Motor neuron (in vitro differentiated cells): ENCODE measurements around the gene NSUN7. TPM values are rescaled to one million over a fixed set of nuclear protein-coding genes. Genes with fewer than 3 reads are reported as not detected.

ENCODE experiments used
- ATAC-seq, 8 experiments: fragments of 200-7000 bp; cut with Tn5 transposase; replicated peaks in 6 of 8; 2 replicates each; pipeline ENCODE4 v1.8.0; 2021; ENCODE audit warnings: mild to moderate bottlenecking in 8 of 8, moderate library complexity in 8 of 8
- H3K27ac ChIP-seq, 2 donors: fragments of 250-450 bp; sonication (Bioruptor Pico); 2 replicates each; pipeline ENCODE4 v1.9.0; 2021; ENCODE audit warnings: antibody characterized with exemption in 2 of 2, mild to moderate bottlenecking in 2 of 2, moderate library complexity in 1 of 2
- H3K4me1 ChIP-seq, 2 donors: fragments of 250-450 bp; sonication (Bioruptor Pico); replicated peaks in 1 of 2; 2 replicates each; pipeline ENCODE4 v1.6.1; 2021; ENCODE audit warnings: antibody characterized with exemption in 2 of 2, mild to moderate bottlenecking in 2 of 2, moderate library complexity in 1 of 2
- H3K4me3 ChIP-seq, 5 donors: fragments of 250-450 bp; sonication (Bioruptor Pico); 2 replicates each; pipeline ENCODE4 v1.9.0; 2021; ENCODE audit warnings: antibody characterized with exemption in 5 of 5, mild to moderate bottlenecking in 5 of 5, moderate library complexity in 4 of 5
- WGBS, 10 experiments: fragments of 450-650 bp; shearing (Covaris generic); methylation state at CpG; one replicate each; pipeline ENCODE4 v1.0.0; 2022; 5-methylcytosine and 5-hydroxymethylcytosine counted together
- in situ Hi-C, 9 experiments: fragments of 400-800 bp; cut with MboI; loops; one replicate each; pipeline ENCODE4 v1.15.0; 2021; ENCODE audit warnings: low sequenced_read_pairs in 9 of 9, low pct_unique_long_range_greater_than_20kb in 2 of 9; ENCODE audit not compliant: unreplicated experiment in 9 of 9
- total RNA-seq, 8 experiments: library from RNA; unstranded; fragments of 300-600 nt; gene quantifications; 2 replicates each; pipeline versions ENCODE4 v1.2.3 to v1.2.4, GENCODE V29; 2022

NSUN7 gene
- total RNA-seq, 8 experiments from 2014 or later = 0.15 to 3.2 (median 2.0) TPM; not detected in 1

GRCh38 chr4:40828661-40829060 is 78.9 kb downstream of the NSUN7 start:
- in situ Hi-C loops = no loop called here

GRCh38 chr4:40829586-40829985 is 79.8 kb downstream of the NSUN7 start:
- 86 to 100% methylated on average over 1 of the region's 4 CpGs; no CpG with 5 or more reads in 8 of the 10 experiments for WGBS, 10 experiments
- no peak overlapping the region for H3K4me3 ChIP-seq
- peaks cover 14 to 16% of the 10 kb centered on the region in 2 donors for H3K4me1 ChIP-seq
- no peak overlapping the region for H3K27ac ChIP-seq
- in situ Hi-C loops = no loop called here
- ATAC-seq = no peak

More at GRCh38 chr4:40828661-40829060, 78.9 kb downstream of the NSUN7 start:
- WGBS, 10 experiments = 80 to 100% (median 100%) methylated on average over 1 to 5 of the region's 9 CpGs; no CpG with 5 or more reads in 4 of the 10 experiments
- H3K27ac ChIP-seq = no peak overlapping the region
- H3K4me1 ChIP-seq = peaks cover 14 to 16% of the 10 kb centered on the region in 2 donors
- H3K4me3 ChIP-seq = no peak overlapping the region
- no peak for ATAC-seq

- ATAC-seq = peak in 5 of 8 experiments; percentile 80 to 95 (median 89)
- Histone ChIP-seq H3K4me1 (peaks cover 14 to 16% of the 10 kb centered on the region in 2 donors), H3K27ac (no peak overlapping the region), H3K4me3 (no peak overlapping the region)
- in situ Hi-C loops = no loop called here
- WGBS, 10 experiments = 63 to 100% (median 80%) methylated on average over 1 to 16 of the region's 18 CpGs; no CpG with 5 or more reads in 1 of the 10 experiments
These were observed 81.6 kb downstream of the NSUN7 start for GRCh38 chr4:40831146-40831907.

- H3K4me3 ChIP-seq = no peak overlapping the region
- WGBS, 10 experiments = 80 to 100% (median 96%) methylated on average over 1 to 11 of the region's 11 CpGs; no CpG with 5 or more reads in 4 of the 10 experiments
- ATAC-seq = peak in 1 of 8 experiments; percentile 20
- in situ Hi-C loops = no loop called here
- H3K4me1 ChIP-seq = peaks cover 14 to 16% of the 10 kb centered on the region in 2 donors
- H3K27ac ChIP-seq = no peak overlapping the region
These were observed 82.4 kb downstream of the NSUN7 start for GRCh38 chr4:40832175-40832574.

GRCh38 chr4:40833212-40833611 is 83.5 kb downstream of the NSUN7 start:
- no peak overlapping the region for H3K4me3 ChIP-seq
- in situ Hi-C loops = no loop called here
- H3K4me1 ChIP-seq = peaks cover 14 to 16% of the 10 kb centered on the region in 2 donors
- WGBS, 10 experiments = 93 to 100% (median 98%) methylated on average over 1 to 7 of the region's 11 CpGs; no CpG with 5 or more reads in 6 of the 10 experiments
- H3K27ac ChIP-seq = no peak overlapping the region
- ATAC-seq = no peak

GRCh38 chr4:40837094-40837870 is 87.5 kb downstream of the NSUN7 start:
- H3K4me3 ChIP-seq = no peak overlapping the region
- no peak overlapping the region for H3K27ac ChIP-seq
- H3K4me1 ChIP-seq = peaks cover under 1 to 2% of the 10 kb centered on the region in 2 donors
- 43 to 100% (median 94%) methylated on average over 1 to 6 of the region's 16 CpGs; no CpG with 5 or more reads in 2 of the 10 experiments for whole genome bisulfite sequencing, 10 experiments
- no peak for ATAC-seq
- in situ Hi-C loops = no loop called here

DNA sequence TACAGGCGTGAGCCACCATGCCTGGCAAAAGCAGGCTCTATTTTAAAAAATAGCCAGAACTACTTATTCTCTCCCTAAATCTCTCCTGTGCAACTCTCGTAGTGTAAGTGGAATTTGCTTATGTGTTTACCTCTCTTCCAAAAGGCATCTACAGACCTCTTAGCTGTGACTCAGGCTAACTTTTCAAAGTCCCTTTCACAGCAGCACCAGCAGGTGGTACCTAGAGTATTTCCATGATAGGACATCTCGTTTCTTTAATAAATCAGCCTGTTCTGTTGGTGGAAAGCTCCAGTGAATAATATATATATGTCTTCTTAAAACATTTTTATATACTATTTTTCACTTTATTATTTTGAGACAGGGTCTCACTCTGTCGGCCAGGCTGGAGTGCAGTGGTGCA is 89.0 kb downstream of the NSUN7 start:
- peaks cover 0 to 3% of the 10 kb centered on the region in 2 donors for H3K4me1 ChIP-seq
- no peak overlapping the region for H3K27ac ChIP-seq
- WGBS, 10 experiments = 57 to 100% (median 95%) methylated on average over 1 to 3 of the region's 4 CpGs; no CpG with 5 or more reads in 2 of the 10 experiments
- in situ Hi-C loops = no loop called here
- no peak for ATAC-seq
- H3K4me3 ChIP-seq = no peak overlapping the region

DNA sequence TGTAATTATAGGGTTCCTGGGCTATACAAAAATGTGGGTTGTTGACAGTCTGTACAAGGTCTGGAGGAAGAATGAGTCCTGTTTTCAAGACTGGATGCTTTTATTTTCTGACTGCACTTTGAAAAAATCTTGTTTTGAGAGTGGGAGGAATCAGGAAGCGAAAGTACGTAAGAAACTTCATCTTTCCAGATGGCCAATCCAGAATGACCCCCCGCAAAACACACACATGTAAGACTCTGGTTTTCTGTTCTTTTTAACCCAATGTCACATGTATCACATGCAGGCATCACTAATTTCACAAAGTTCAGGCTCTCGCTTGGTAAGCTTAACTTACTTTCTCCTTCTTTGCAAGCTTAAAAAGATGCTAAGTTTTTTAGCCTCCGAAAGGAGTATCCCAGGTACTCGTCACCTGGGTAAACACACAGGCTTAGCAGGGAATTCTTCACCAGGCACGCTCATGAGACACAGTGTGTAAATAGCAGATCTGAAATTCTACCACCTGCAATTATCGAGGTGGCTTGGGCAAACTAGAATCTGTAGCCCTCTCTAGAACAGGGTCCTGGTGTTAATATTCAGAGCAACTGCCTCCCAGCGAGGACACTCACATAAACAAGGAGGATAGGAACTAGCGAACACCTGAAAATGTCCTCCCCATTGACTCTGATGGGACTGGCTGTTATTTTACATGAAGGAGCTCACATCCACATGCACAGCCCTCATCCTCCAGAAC is 90.7 kb downstream of the NSUN7 start:
- no peak overlapping the region for H3K27ac ChIP-seq
- ATAC-seq = no peak
- 85 to 100% (median 100%) methylated on average over 1 to 9 of the region's 10 CpGs for WGBS, 10 experiments
- in situ Hi-C loops = no loop called here
- peaks cover 0 to 5% of the 10 kb centered on the region in 2 donors for H3K4me1 ChIP-seq
- no peak overlapping the region for H3K4me3 ChIP-seq

DNA sequence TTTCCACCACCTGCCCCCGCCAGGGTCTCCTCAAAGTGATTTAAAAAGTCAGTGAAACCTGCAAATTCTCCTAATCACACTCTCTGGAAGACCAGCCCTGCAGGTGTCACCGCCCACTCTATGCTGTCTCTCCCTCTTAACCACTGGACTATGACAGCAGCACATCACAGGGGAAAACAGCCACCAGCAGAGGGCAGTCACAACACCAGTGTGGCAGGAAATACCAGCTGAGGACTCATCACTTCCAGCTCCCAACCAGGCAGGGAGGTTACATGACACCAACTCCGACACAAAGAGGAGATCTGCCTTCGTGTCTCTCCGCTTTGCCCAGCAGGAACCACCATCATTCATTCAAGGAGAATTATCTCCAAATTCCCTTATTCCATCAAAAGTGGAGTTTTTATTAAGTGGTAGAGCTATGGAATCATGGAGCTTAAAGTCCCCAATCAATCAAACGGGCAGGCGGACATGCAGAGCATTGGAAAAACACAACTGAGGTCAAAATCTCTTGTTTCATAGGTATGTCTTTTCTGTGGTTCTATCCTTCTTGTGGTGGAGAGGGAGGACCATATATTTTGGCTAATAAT is 91.3 kb downstream of the NSUN7 start:
- H3K4me3 ChIP-seq = no peak overlapping the region
- no peak overlapping the region for H3K27ac ChIP-seq
- 40 to 100% (median 82%) methylated on average over 1 to 6 of the region's 7 CpGs; no CpG with 5 or more reads in 4 of the 10 experiments for whole genome bisulfite sequencing, 10 experiments
- peak; percentile 54 to 99 (median 80) for ATAC-seq
- peaks cover under 1 to 5% of the 10 kb centered on the region in 2 donors for H3K4me1 ChIP-seq
- in situ Hi-C loops = no loop called here

DNA sequence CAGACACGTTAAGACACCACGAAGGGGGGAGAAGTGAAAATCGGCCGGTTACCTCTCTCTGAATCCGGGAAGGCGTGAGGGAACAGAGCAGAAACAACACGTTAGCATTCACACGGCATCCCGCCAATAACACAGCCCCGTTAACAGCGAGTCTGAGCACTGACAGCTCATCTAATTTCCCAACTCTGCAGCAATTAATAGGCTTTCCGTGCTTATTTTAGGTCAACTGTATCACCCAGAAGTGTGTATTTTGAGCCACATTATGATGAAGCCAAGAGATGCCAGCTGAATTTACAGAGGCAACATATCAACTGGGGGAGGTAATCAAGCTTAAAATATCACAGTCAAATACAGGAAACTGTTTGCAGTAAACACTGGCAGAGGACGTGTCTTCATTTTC is 92.6 kb downstream of the NSUN7 start:
- Histone ChIP-seq H3K4me3 (no peak overlapping the region), H3K27ac (no peak overlapping the region), H3K4me1 (peaks cover 7 to 8% of the 10 kb centered on the region in 2 donors)
- in situ Hi-C loops = no loop called here
- 75 to 98% (median 92%) methylated on average over 4 to 12 of the region's 13 CpGs; no CpG with 5 or more reads in 2 of the 10 experiments for WGBS, 10 experiments
- ATAC-seq = peak in 1 of 8 experiments; percentile 20

GRCh38 chr4:40842725-40843423 is 93.1 kb downstream of the NSUN7 start:
- peak in 3 of 8 experiments; percentile 17 to 69 (median 31) for ATAC-seq
- WGBS, 10 experiments = 63 to 100% (median 92%) methylated on average over 1 to 10 of the region's 14 CpGs; no CpG with 5 or more reads in 1 of the 10 experiments
- Histone ChIP-seq H3K4me3 (no peak overlapping the region), H3K27ac (no peak overlapping the region), H3K4me1 (peaks cover 8 to 9% of the 10 kb centered on the region in 2 donors)
- in situ Hi-C loops = no loop called here

DNA sequence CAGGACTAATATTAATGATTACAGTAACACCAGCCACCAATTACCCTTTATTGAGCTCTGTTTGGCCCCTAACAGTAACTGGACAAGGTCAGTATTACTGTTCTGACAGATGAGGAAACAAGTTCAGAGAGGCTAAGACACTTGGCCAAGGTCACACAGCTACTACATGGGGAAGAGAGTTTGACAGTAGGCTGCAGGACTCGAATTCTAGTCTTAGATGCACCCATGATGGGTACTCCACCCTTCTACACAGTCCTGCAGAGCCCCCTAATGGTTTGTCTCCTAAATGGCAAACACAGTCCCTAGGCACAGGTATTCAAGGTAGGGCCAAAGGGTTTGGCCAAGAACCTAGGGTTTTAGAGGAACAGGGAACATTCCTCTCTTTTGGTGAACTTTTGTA is 93.9 kb downstream of the NSUN7 start:
- Histone ChIP-seq H3K4me3 (no peak overlapping the region), H3K27ac (no peak overlapping the region), H3K4me1 (peaks cover 15 to 17% of the 10 kb centered on the region in 2 donors)
- in situ Hi-C loops = no loop called here
- ATAC-seq = peak in 1 of 8 experiments; percentile 42
- WGBS, 10 experiments = 60 to 80% methylated on average over 1 of the region's 1 CpG; no CpG with 5 or more reads in 8 of the 10 experiments
